ENCODE results near the gene RPL18A. TPM values are rescaled to one million over a fixed set of nuclear protein-coding genes. Genes with fewer than 3 reads are reported as not detected.

RPL18A gene
- total RNA-seq, 1 experiment from 2014 or later = 1,352 TPM

GRCh38 chr19:17811681-17812080 lies 48.0 kb upstream of the RPL18A start:
- no peak for TF ChIP-seq SIN3A (IDR thresholded peaks at IDR 0.05; ENCODE audit: borderline replicate concordance, insufficient read depth, low read depth, low read length)
- TF ChIP-seq CTCF (IDR thresholded peaks at IDR 0.05) = no peak
- ChIA-PET POLR2A (no interaction called here), CTCF (no interaction called here)
- ATAC-seq (no peak), DNase-seq (ENCODE audit: low read depth, low spot score) (no peak)
- in situ Hi-C loops (cut with HindIII; ENCODE audit: low pct_unique_long_range_greater_than_20kb, low sequenced_read_pairs) = no loop called here
- BruUV-seq (replicated peaks) = no TSS peak
- no peaks in the 10 kb centered on the region for H3K27me3 ChIP-seq (ENCODE audit: control insufficient read depth, insufficient read depth, low read length)
- H3K4me1 ChIP-seq (ENCODE audit: control insufficient read depth, insufficient read depth, low read length) = no peaks in the 10 kb centered on the region
- intact Hi-C loops (cut with micrococcal nuclease; ENCODE audit: unreplicated experiment) = no loop called here
- no peak overlapping the region for H3K4me3 ChIP-seq (ENCODE audit: low read depth in 2 of 2, low read length in 2 of 2)
- no peak overlapping the region for H3K27ac ChIP-seq (ENCODE audit: low read length)
- H3K9me3 ChIP-seq (ENCODE audit: control insufficient read depth, insufficient read depth, low read depth, low read length) = no peaks in the 10 kb centered on the region
- H3K36me3 ChIP-seq (ENCODE audit: control insufficient read depth, insufficient read depth, low read length) = no peaks in the 10 kb centered on the region

- no TSS peak for BruUV-seq (replicated peaks)
- POLR2A ChIA-PET = no interaction called here
- no peak for TF ChIP-seq TCF7L2 (IDR thresholded peaks at IDR 0.05; ENCODE audit: low read depth, low read length)
- no peaks in the 10 kb centered on the region for H3K27me3 ChIP-seq (ENCODE audit: control insufficient read depth, insufficient read depth, low read length)
- no peak for ATAC-seq
- no peaks in the 10 kb centered on the region for H3K36me3 ChIP-seq (ENCODE audit: control insufficient read depth, insufficient read depth, low read length)
- intact Hi-C loops (cut with micrococcal nuclease; ENCODE audit: unreplicated experiment) = no loop called here
- H3K4me1 ChIP-seq (ENCODE audit: control insufficient read depth, insufficient read depth, low read length) = no peaks in the 10 kb centered on the region
- no peak for DNase-seq (ENCODE audit: low read depth, low spot score)
- in situ Hi-C loops (cut with HindIII; ENCODE audit: low pct_unique_long_range_greater_than_20kb, low sequenced_read_pairs) = no loop called here
- no peaks in the 10 kb centered on the region for H3K9me3 ChIP-seq (ENCODE audit: control insufficient read depth, insufficient read depth, low read depth, low read length)
- CTCF ChIA-PET = no interaction called here
- no peak overlapping the region for H3K4me3 ChIP-seq (ENCODE audit: low read depth in 2 of 2, low read length in 2 of 2)
- H3K27ac ChIP-seq (ENCODE audit: low read length) = no peak overlapping the region
Observed at GRCh38 chr19:17812099-17812498, 47.6 kb upstream of the RPL18A start.

GRCh38 chr19:17817668-17818363 lies 41.9 kb upstream of the RPL18A start:
- DNase-seq (ENCODE audit: low read depth, low spot score) (no peak), ATAC-seq (no peak)
- intact Hi-C loops (cut with micrococcal nuclease; ENCODE audit: unreplicated experiment) = no loop called here
- POLR2A ChIA-PET = interaction anchor here (0.7 kb wide), 1 partner anchor 29 kb away, joined by 4 read pairs; no protein-coding TSS in a partner anchor
- CTCF ChIA-PET = no interaction called here
- TF ChIP-seq POLR2AphosphoS5 (IDR thresholded peaks at IDR 0.05; ENCODE audit: low read depth, low read length) (no peak), CTCF (IDR thresholded peaks at IDR 0.05) (no peak), TCF7L2 (IDR thresholded peaks at IDR 0.05; ENCODE audit: low read depth, low read length) (no peak), REST (IDR thresholded peaks at IDR 0.05; ENCODE audit: insufficient read depth in 1 of 2, low read depth in 2 of 2, low read length in 1 of 2) (no peak), SIN3A (IDR thresholded peaks at IDR 0.05; ENCODE audit: borderline replicate concordance, insufficient read depth, low read depth, low read length) (no peak)
- H3K4me3 ChIP-seq (ENCODE audit: low read depth in 2 of 2, low read length in 2 of 2) = no peak overlapping the region
- H3K27ac ChIP-seq (ENCODE audit: low read length) = no peak overlapping the region
- in situ Hi-C loops (cut with HindIII; ENCODE audit: low pct_unique_long_range_greater_than_20kb, low sequenced_read_pairs) = no loop called here
- no peaks in the 10 kb centered on the region for H3K27me3 ChIP-seq (ENCODE audit: control insufficient read depth, insufficient read depth, low read length)
- no TSS peak for BruUV-seq (replicated peaks)
- H3K36me3 ChIP-seq (ENCODE audit: control insufficient read depth, insufficient read depth, low read length) = no peaks in the 10 kb centered on the region
- H3K4me1 ChIP-seq (ENCODE audit: control insufficient read depth, insufficient read depth, low read length) = no peaks in the 10 kb centered on the region
- H3K9me3 ChIP-seq (ENCODE audit: control insufficient read depth, insufficient read depth, low read depth, low read length) = no peaks in the 10 kb centered on the region

Data from Panc1 (cell line).